Transverse colon (tissue), 4 donors: ENCODE results near the gene EPHA2. TPM values are rescaled to one million over a fixed set of nuclear protein-coding genes. Genes with fewer than 3 reads are reported as not detected.

Source experiments
- DNase-seq: peaks from one replicate; pipeline ENCODE4 v3.0.0-alpha.2; 2019
- H3K27ac ChIP-seq, 4 donors: fragments of 200-600 bp; sonication (generic); 2 replicates each; pipeline ENCODE4 v1.5.1; 2016 to 2018; ENCODE audit warnings: inconsistent platforms in 4 of 4
- H3K27me3 ChIP-seq: fragments of 200-600 bp; sonication (generic); 2 replicates; pipeline ENCODE4 v1.5.1; 2017; ENCODE audit warnings: inconsistent platforms
- H3K36me3 ChIP-seq, 4 donors: fragments of 200-600 bp; sonication (generic); 2 replicates each; pipeline ENCODE4 v1.5.1; 2017 to 2019; ENCODE audit warnings: inconsistent platforms in 4 of 4
- H3K4me1 ChIP-seq, 4 donors: fragments of 200-600 bp; sonication (generic); 2 replicates each; pipeline ENCODE4 v1.5.1; 2017 to 2020; ENCODE audit warnings: inconsistent platforms in 4 of 4
- H3K4me3 ChIP-seq, 4 donors: fragments of 200-600 bp; sonication (generic); 1 replicate in 1 of 4; 2 replicates in 3 of 4; pipeline versions ENCODE4 v1.5.1 to v1.6.1; 2017 to 2019; ENCODE audit warnings: inconsistent platforms in 4 of 4
- H3K9me3 ChIP-seq, 2 donors: fragments of 200-600 bp; sonication (generic); 2 replicates each; pipeline ENCODE4 v1.5.1; 2017 to 2019; ENCODE audit warnings: inconsistent platforms in 2 of 2
- CTCF ChIP-seq, 5 experiments: fragments of 200-600 bp in 3 of 5; fragments of 450-650 bp in 2 of 5; sonication (generic) in 3 of 5; IDR thresholded peaks; 1 replicate in 2 of 5; 2 replicates in 3 of 5; pipeline ENCODE4 v1.5.1; 2016 to 2017; ENCODE audit warnings: antibody characterized with exemption in 5 of 5, inconsistent platforms in 3 of 5, mild to moderate bottlenecking in 2 of 5, moderate library complexity in 1 of 5
- EP300 ChIP-seq: sonication (generic); formaldehyde crosslinking; IDR thresholded peaks from one replicate; pipeline ENCODE4 v1.6.1; 2017; ENCODE audit warnings: antibody characterized with exemption, low read depth
- POLR2A ChIP-seq: fragments of 450-650 bp; IDR thresholded peaks from one replicate; pipeline ENCODE4 v1.6.1; 2016; ENCODE audit warnings: antibody characterized with exemption, mild to moderate bottlenecking, moderate library complexity
- POLR2AphosphoS5 ChIP-seq, 3 donors: sonication (generic); formaldehyde crosslinking; IDR thresholded peaks; one replicate each; pipeline ENCODE4 v1.6.1; 2016; ENCODE audit warnings: antibody characterized with exemption in 3 of 3
- WGBS, 2 donors: methylation state at CpG; one replicate each; pipeline ENCODE4 v1.1.5; 2018; ENCODE audit warnings: low coverage in 1 of 2; 5-methylcytosine and 5-hydroxymethylcytosine counted together
- in situ Hi-C, 4 donors: fragments of 200-750 bp; cut with MboI; loops; one replicate each; pipeline versions ENCODE4 v1.15.0 to v1.15.1; 2017; ENCODE audit warnings: low sequenced_read_pairs in 3 of 4, low pct_ligation_motif_present in 1 of 4, low pct_unique_long_range_greater_than_20kb in 1 of 4
- intact Hi-C: fragments of 100-400 bp; cut with DNase I; formaldehyde crosslinking; loops from one replicate; pipeline ENCODE4 v1.15.1; 2023; ENCODE audit warnings: low total_unique reads
- total RNA-seq, 4 donors: library from RNA; depleted of rRNA; stranded (reverse); fragments of >200 nt; gene quantifications; one replicate each; pipeline ENCODE4 v1.1.0, GENCODE V29; 2016

The EPHA2 gene
- total RNA-seq, 4 donors from 2014 or later = 2.6 to 68.8 (median 30.5) TPM

- Histone ChIP-seq H3K27me3 (no peaks in the 10 kb centered on the region), H3K27ac (no peak overlapping the region), H3K4me1 (no peaks in the 10 kb centered on the region), H3K36me3 (no peaks in the 10 kb centered on the region), H3K9me3 (no peaks in the 10 kb centered on the region), H3K4me3 (no peak overlapping the region)
- TF ChIP-seq POLR2A (no peak), CTCF (IDR thresholded peaks at IDR 0.05) (no peak), EP300 (no peak), POLR2AphosphoS5 (IDR thresholded peaks at IDR 0.05) (no peak)
- WGBS, 2 donors = 80 to 82% methylated on average over 1 to 14 of the region's 16 CpGs
- DNase-seq = no peak
- intact Hi-C loops (no loop called here), in situ Hi-C loops (no loop called here)
These were observed 39.9 kb downstream of the EPHA2 start for GRCh38 chr1:16116002-16116401.

DNA sequence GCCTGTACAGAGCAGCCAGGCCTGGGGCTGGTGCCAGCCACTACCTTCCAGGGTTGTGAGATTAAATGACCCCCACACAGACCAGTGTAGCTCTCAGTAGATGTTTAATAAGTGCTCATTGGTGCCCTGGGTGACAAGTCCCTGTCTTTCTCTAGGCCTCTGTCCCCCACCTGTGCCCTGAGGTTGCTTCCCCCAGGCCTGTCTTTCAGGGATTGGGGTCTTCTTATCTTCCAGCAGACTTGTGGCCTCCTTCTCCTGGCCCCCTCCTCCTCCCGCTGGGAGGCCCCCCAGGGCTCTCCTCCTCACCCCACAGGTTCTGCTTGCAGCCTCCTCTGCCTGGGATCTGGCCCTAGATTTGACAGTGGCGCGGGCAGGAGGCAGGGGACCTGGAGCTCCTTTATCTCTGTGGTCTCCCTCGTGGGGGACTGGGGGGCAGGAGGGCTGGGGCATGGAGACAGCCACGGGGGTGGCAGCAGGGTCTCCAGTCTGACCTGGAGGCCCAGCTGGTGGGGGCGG is 40.3 kb downstream of the EPHA2 start:
- no peaks in the 10 kb centered on the region for H3K9me3 ChIP-seq
- intact Hi-C loops (no loop called here), in situ Hi-C loops (no loop called here)
- no peaks in the 10 kb centered on the region for H3K4me1 ChIP-seq
- H3K36me3 ChIP-seq = no peaks in the 10 kb centered on the region
- DNase-seq = no peak
- H3K27ac ChIP-seq = no peak overlapping the region
- H3K4me3 ChIP-seq = no peak overlapping the region
- no peaks in the 10 kb centered on the region for H3K27me3 ChIP-seq
- no peak for TF ChIP-seq POLR2AphosphoS5 (IDR thresholded peaks at IDR 0.05)
- TF ChIP-seq POLR2A = no peak
- TF ChIP-seq CTCF (IDR thresholded peaks at IDR 0.05) = no peak
- no peak for TF ChIP-seq EP300
- 77 to 100% methylated on average over 1 to 6 of the region's 6 CpGs for WGBS, 2 donors

DNA sequence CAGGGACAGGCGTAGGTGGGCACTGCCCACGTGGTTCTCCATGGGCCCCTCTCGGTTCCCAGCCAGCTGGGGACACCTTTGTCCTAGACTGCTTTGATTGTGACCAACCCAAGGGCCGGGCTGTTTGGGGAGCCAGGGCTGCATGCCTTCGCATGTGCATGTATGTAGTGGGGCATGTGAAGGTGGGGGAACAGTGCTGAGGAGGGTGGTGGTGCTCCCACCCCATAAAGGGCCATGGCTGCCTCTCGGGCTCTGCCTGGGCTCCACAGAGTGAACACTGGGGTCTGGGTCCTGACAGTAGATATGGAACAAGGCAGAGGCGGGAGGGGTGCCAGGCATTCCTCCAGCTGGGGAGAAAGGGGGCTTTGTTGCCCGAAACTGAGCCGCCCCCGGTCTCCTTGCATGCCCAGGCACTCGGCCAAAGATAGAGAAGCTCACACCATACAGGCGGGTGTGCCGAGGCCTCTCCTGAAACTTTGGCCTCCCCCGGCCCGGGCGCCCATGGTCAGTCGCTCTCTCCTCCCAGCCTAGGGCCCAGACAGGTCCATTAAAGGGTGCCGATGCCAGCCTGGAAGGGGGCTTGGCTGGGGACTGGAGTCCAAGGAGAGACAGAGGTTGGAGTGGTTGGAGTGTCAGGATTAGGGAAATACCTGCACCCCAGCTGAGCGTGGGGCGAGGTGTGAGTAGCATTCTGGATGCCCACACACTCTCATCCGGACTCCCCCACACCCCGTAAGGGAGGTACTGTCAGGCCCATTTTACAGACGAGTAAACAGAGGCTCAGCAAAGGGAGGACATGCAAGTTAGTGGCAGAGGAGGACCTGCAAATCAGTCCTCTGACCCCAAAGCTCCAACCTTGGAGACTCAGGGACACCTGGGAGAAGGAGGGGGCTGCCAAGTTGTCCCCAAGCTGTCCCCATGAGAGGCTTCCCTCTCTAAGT is 41.1 kb downstream of the EPHA2 start:
- Histone ChIP-seq H3K4me1 (no peaks in the 10 kb centered on the region), H3K4me3 (no peak overlapping the region), H3K27ac (no peak overlapping the region), H3K27me3 (no peaks in the 10 kb centered on the region), H3K9me3 (no peaks in the 10 kb centered on the region), H3K36me3 (no peaks in the 10 kb centered on the region)
- intact Hi-C loops = no loop called here
- no peak for DNase-seq
- in situ Hi-C loops = no loop called here
- no peak for TF ChIP-seq EP300
- no peak for TF ChIP-seq CTCF (IDR thresholded peaks at IDR 0.05)
- no peak for TF ChIP-seq POLR2AphosphoS5 (IDR thresholded peaks at IDR 0.05)
- no peak for TF ChIP-seq POLR2A
- WGBS, 2 donors = 87% methylated on average over 23 of the region's 23 CpGs; no CpG with 5 or more reads in 1 of the 2 donors

DNA sequence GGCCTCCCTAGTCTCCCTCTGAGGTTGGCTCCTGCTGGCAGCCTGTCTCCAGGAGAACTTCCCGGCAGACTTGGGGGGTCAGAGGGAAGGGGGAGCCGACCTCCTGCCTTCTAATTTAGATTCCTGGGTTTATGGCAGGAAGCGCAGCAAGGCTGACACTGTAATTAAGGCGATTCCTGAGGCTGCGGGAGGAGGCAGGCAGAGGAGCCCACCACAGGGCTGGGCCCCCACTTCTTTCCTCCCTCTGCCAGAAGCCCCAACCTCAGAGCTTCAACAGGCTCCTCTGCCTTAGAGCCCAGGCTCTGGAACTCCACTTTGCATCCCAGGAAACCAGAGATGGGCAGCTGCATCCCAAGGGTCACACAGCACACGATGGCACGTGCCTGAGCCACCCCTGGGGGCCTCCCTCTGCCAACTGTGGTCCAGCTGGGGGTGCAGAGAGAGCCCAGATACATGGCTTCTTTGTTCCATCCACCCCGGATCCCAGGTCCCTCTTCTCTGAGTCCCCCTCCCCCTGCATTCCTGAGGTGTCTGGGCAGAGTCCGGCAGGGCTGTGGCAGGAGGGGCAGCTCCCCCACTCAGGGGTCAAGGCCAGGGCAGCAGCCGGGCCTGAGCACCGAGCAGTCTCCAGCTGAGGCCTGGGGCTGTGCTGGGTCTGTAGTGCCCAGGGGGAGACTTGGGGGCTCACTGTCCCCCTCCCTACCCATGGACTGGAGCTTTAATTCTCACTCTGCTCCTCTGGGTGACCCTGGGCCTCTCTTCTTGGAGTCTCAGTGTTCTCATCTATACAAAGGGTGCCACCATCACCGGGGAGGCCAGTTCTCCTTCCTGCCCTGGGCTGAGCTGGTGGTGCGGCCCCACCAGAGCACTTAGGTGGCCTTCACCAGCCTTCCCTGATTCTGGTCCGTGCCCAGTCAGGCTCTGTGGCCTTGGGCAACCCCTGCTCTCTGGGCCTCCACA is 43.0 kb downstream of the EPHA2 start:
- TF ChIP-seq POLR2AphosphoS5 (IDR thresholded peaks at IDR 0.05) (no peak), POLR2A (no peak), EP300 (no peak), CTCF (IDR thresholded peaks at IDR 0.05) (no peak)
- Histone ChIP-seq H3K4me3 (no peak overlapping the region), H3K4me1 (no peaks in the 10 kb centered on the region), H3K27ac (no peak overlapping the region), H3K27me3 (no peaks in the 10 kb centered on the region), H3K9me3 (peaks cover 4 to 6% of the 10 kb centered on the region in 2 donors), H3K36me3 (no peaks in the 10 kb centered on the region)
- no peak for DNase-seq
- 88% methylated on average over 10 of the region's 14 CpGs; no CpG with 5 or more reads in 1 of the 2 donors for whole genome bisulfite sequencing, 2 donors
- in situ Hi-C loops (no loop called here), intact Hi-C loops (no loop called here)
